ENCODE measurements around the gene SEL1L3.

- no peak for TF ChIP-seq IRF2 (CRISPR knock-in tag; IDR thresholded peaks at IDR 0.05)
- no peak for TF ChIP-seq USF2 (CRISPR knock-in tag; IDR thresholded peaks at IDR 0.05)
- no peak for TF ChIP-seq CTCF (IDR thresholded peaks at IDR 0.05 in 2 of 3, conservative IDR thresholded peaks at IDR 0.05 in 1 of 3; ENCODE audit: insufficient read depth in 2 of 3, low read depth in 1 of 3, low read length in 3 of 3)
Measured at GRCh38 chr4:25847329-25847728, 15.5 kb downstream of the SEL1L3 start.
